NCI-H1048 (cell line): ENCODE measurements around the gene STK16.
A peak's percentile ranks its signal among the peaks of the same experiment; 100 is the strongest.
"Not testable (repeated sequence)": the region's sequence is repeated elsewhere in the genome, so short reads cannot be mapped to it uniquely, and the experiment has no call there.

Source experiments
- DNase-seq: peaks from one replicate; lab custom pipeline; 2025; lab: John Stamatoyannopoulos, UW

Gene STK16

GRCh38 chr2:219270055-219270372 is 24.7 kb downstream of the STK16 start:
- no peak for DNase-seq

DNA sequence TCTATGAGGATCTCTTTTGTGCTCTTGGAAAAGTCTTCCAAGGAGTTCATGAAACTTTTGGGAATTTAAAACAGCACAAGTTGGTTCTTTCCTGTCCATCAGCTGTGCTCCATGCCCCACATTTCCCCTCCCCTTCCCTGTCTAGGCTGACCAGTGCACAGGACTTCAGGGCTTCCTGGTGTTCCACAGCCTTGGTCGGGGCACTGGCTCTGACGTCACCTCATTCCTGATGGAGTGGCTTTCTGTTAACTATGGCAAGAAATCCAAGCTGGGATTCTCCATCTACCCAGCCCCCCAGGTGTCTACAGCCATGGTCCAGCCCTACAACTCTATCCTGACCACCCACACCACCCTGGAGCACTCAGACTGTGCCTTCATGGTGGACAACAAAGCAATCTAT is 25.7 kb downstream of the STK16 start:
- no peak for DNase-seq

DNA sequence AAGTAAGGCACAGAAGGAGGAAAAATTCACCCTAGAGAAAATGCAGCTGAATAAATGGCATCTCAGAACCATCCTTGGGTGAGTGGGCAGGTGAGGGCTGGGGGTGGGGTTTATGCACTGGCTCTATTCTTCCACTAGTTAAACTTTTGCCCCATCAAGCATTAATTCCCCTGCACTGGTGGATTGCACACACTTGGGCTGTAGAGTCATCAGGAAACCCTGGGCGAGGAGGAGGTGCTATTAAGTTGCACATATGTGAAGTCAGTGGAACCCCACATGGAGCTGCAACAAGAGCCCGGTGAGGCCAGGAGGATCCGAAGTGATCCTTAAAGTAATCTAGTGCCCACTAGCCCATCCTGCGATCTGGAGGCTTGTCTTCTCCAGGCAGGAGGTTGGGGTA is 27.1 kb downstream of the STK16 start:
- no peak for DNase-seq

DNA sequence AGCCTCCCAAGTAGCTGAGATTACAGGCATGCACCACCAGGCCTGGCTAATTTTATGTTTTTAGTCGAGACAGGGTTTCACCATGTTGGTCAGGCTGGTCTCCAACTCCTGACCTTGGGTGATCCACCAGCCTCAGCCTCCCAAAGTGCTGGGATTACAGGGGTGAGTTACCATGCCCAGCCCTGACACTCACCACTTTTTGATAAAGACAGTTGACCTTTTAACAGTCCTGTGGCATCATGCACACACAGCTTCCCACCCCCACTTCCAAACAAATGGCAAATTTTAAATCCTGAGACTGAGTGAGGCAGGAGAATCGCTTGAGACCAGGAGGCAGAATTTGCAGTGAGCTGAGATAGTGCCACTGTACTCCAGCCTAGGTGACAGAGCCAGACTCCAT is 27.7 kb downstream of the STK16 start:
- DNase-seq, result no peak

GRCh38 chr2:219273937-219274336 is 28.7 kb downstream of the STK16 start:
- no peak for DNase-seq

GRCh38 chr2:219274361-219274921 is 29.2 kb downstream of the STK16 start:
- no peak for DNase-seq

DNA sequence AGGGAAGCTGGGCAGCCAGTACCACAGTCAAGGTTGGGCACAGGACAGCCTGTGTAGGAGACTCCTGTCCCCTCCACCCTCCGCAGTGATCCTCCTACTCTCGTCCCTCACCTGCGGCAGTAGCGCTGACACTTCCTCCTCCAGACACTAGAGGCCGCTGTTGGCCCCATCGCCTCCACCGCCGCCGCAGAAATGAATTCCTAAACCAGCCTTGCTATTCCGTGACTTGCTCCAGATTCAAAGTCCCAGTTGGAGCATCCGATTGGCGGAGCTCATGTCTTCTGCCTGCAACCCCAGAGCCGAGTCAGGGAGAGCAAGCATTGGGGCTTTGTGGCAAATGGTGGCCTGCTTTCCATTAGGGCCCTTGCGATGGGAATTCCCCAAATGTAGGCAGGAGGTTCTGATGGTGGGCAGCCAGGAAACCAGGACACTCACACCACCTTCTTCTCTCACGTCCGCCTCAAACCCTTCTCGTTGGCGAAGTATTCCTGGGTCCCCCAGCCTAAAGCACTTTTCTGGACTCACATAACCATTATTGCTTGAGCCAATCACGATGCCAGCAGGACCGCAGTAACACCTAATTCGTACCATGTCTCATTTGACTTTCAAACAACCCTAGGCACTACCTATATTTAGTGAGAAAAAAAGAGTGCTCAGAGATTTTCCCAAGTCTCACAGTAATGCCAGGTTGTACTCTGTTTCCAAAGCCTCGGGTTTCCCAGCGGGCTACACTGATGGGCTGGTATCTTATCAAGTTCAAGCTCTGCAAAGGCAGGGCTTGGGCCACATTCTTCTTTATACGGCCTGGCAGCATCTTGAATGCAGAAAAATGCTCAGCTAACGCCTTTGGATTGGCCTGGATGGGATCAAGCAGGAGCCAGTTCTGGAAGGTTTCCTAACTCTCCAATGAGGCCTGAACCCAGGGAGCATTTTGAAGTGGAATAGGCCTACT is 32.7 kb downstream of the STK16 start:
- no peak for DNase-seq

GRCh38 chr2:219278655-219279150 is 33.4 kb downstream of the STK16 start:
- DNase-seq, result no peak

DNA sequence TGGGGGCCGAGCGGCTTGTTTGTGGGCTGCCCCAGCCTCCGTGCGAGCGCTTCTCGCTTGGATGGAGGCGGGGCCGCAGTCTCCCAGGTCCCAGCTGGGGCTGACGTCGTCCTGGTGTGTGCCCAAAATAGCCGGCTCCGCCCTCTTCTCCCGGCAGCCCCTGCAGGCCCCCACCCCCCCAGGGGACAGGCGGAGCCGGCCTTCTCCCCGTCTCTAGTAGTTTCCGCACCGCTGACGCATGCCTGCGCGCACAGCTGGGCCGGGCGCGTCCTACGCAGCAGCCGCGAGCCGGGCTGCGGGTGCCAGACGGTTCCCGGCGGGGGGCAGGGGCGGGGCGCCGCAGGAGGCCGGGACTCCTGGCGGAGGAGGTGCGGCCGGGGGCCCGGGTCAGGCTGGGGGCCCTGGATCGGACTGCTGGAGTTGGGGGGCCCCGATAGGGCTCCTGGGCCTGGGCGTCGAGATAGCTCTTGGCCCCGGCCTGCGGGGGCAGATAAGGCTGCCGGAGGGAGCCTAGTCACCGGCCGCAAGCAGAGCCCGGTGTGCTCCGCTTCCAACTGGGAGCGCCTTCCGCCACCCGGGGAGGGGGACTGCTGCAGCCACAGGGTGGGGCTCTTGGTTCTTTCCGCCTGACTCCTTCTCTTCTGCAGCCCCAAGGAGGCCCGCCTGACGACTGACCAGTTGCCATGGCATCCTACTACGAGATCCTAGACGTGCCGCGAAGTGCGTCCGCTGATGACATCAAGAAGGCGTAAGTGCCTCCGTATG is 34.1 kb downstream of the STK16 start, which contains the start of gene DNAJB2:
DNAJB2 (plus strand) TSS at position 216 of the 765 bp plus-strand sequence; CDS start at position 684, 468 bp downstream.
- peak; percentile 90 for DNase-seq

- DNase-seq, result no peak
Observed at GRCh38 chr2:219279916-219280516, 34.7 kb downstream of the STK16 start.

DNA sequence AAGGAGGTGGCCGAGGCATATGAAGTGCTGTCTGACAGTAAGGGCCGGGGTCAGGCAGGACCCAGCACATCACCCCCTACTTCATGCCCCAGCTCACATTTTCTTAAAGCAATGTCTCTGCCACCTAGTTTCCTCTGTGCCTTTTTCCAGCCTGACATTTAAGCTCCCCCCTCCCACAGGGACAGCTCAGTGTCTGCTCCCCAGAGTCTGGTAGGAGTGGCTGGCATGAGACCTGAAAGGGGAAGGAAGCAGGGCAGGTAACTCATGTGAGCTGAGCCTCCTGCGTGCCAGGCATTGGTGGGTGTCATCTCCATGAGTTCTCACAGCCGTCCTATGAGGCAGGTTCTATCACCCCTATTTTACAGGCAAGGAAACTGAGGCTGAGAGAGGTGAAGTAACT is 35.4 kb downstream of the STK16 start:
- DNase-seq, result no peak

DNA sequence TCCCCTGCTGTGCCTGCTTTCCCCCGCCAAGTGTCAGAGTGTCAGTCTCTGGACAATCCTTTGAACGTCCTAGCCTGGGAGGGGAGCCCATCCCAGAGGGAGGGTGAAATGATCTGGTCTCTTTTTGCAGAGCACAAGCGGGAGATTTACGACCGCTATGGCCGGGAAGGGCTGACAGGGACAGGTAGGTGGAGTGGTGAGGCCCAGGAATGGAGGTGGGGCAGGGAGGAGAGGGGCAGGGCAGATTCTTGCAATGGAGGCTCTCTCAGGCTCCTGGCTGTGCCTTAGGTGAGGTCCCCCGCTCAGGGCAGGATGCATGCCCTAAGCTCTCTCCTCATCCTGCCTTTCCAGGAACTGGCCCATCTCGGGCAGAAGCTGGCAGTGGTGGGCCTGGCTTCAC is 36.3 kb downstream of the STK16 start:
- no peak for DNase-seq

DNA sequence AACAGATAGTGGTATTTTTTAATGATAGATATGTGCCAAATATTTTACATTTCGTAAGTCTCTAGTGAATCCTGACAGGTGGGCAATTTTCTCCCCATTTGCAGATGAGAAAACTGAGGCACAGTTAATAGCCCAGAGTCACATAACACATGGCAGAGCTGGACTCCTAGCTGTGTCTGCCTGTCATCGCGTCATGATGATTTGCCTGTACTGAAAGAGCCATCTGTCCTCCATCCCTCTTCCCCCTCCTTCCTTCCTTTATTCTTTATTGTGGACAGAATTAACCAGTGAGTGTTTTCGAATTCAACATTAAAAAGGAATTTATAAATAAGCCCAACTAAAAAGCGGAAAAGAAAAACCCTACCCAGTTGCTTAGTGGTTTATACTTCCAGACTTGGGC is 37.1 kb downstream of the STK16 start:
- no peak for DNase-seq

DNA sequence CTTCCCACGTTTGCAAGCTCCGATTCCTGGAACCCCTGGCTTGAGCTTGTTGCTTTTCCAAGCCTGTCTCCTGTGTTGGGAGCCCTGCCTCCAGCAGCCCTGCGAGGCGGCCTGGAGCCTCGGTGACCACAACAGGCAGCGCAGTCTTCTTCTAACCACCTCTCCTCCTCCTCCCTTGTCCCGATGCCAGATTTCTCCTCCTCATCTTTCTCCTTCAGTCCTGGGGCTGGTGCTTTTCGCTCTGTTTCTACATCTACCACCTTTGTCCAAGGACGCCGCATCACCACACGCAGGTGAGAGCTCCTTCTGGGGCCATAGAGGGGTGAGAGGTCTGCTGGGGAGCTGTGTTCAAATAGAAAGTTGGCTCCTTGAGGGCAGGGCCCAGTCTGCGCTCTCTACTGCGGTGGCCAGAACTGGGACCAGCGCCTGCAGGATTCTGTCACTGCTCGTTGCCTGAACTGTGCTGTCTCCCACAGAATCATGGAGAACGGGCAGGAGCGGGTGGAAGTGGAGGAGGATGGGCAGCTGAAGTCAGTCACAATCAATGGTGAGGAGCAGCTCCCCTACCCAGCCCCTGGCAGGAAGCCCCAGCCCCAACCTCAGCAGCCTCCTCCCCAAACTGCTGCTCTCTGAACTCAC is 37.8 kb downstream of the STK16 start:
- DNase-seq, result no peak

DNA sequence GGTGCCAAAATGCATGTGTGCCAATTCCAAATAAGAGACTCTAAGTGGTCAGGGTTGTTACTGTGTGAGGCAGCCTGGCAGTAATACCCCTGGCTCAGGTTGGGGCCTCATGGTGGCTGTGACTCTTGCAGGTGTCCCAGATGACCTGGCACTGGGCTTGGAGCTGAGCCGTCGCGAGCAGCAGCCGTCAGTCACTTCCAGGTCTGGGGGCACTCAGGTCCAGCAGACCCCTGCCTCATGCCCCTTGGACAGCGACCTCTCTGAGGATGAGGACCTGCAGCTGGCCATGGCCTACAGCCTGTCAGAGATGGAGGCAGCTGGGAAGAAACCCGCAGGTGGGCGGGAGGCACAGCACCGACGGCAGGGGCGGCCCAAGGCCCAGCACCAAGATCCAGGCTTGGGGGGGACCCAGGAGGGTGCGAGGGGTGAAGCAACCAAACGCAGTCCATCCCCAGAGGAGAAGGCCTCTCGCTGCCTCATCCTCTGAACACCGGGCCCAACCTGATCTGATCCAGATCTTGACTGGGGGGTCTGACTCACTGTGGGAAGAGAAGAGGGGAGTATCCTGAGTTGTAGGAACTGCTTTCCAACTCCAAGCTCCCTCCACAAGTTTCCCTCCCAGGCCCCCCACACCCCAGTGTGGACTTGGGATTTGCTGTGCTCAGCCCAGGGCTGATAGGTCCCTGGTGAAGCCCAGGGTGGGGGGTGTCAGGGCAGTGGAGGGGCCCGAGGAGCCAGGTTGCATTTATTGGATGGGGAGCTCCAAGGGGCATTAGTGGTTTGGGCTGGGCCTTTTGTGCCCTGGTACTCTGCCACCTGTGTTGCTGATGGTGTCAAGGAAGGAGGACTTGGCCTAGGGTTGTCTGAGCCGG is 39.5 kb downstream of the STK16 start:
- no peak for DNase-seq

DNA sequence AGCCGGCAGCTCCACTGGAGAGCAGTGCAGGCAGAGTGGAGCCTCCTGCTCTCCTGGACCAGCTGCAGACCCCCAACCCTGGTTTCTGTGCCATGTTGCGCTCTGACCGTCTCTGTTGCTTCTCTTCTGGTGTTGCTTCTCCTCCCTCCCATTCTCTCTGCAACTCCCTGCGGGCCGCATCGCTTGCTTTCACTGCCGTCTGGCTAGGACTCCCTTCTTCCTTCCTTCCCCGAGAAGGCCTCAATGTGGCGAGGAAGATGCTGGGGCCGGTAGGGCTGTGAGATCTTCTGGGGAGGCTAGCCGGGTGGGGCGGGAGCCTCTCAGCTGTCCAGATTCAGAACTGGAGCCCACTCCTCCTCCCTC is 40.1 kb downstream of the STK16 start:
- DNase-seq, result no peak

GRCh38 chr2:219285894-219286425 is 40.7 kb downstream of the STK16 start:
- DNase-seq, result no peak

DNA sequence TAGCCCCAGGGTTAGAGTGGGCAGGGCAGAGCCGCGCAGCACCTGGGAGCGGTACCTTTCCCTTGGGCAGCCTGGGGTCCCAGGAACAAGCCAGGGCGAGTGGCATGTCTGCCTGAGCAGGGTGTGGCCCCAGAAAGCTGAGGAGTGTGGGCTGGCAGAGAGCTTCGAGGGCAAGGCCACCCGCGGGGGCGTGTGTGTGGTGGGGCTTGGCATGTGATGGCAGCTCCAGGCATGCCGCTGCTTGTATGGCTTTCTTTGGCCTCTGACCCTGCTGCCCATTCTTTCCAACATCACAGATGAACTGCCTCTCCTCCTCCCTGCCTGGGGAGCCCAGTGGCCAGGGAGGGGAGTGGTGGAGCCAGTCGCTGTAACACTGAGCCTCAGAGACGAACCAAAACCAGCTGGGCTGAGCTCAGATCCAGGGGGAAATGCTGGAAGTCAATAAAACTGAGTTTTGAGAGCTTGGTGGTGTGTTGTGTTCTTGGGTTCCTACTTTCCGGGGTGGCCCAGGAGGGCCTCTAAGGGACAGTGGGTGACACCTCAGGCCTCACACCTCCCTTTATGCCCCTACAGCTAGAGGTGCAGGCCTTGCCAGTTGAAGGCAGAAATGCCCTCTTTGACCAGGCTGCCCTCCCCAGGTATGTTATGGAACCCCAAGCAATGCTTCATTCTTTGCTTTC is 41.3 kb downstream of the STK16 start:
- no peak for DNase-seq

- DNase-seq, result not testable (repeated sequence)
Observed at GRCh38 chr2:219287116-219287440, 41.8 kb downstream of the STK16 start.
